Fibroblast of lung (primary cell): ENCODE measurements around the gene COPS4. TPM values are rescaled to one million over a fixed set of nuclear protein-coding genes. Genes with fewer than 3 reads are reported as not detected.
"Not testable (repeated sequence)": the region's sequence is repeated elsewhere in the genome, so short reads cannot be mapped to it uniquely, and the experiment has no call there.

Experiments
- DNase-seq, 2 donors: peaks; one replicate each; pipeline versions ENCODE4 v3.0.0 to v3.0.0-alpha.2; 2010; ENCODE audit warnings: low read depth in 2 of 2
- H2AFZ ChIP-seq: 2 replicates; pipeline ENCODE4 v1.5.1; 2012; ENCODE audit warnings: low read length, control low read depth, inconsistent platforms
- H3K27ac ChIP-seq: 2 replicates; pipeline ENCODE4 v1.5.1; 2011; ENCODE audit warnings: low read length, control low read depth; ENCODE audit not compliant: insufficient read depth
- H3K27me3 ChIP-seq: 2 replicates; pipeline ENCODE4 v1.5.1; 2011; ENCODE audit warnings: mild to moderate bottlenecking, low read length; ENCODE audit not compliant: control insufficient read depth, insufficient read depth
- H3K36me3 ChIP-seq: 2 replicates; pipeline ENCODE4 v1.5.1; 2011; ENCODE audit warnings: low read length; ENCODE audit not compliant: control insufficient read depth, insufficient read depth
- H3K4me1 ChIP-seq: 2 replicates; pipeline ENCODE4 v1.5.1; 2011; ENCODE audit warnings: low read length; ENCODE audit not compliant: control insufficient read depth, insufficient read depth; ENCODE audit errors: extremely low read depth
- H3K4me2 ChIP-seq: 2 replicates; pipeline ENCODE4 v1.5.1; 2011; ENCODE audit warnings: low read length, control low read depth; ENCODE audit not compliant: insufficient read depth; ENCODE audit errors: extremely low read depth
- H3K4me3 ChIP-seq, 4 experiments: fragments of 200-600 bp in 1 of 4; sonication (generic) in 1 of 4; replicated peaks in 1 of 4; 2 replicates each; pipeline ENCODE4 v1.5.1; 2011 to 2016; ENCODE audit warnings: low read length in 4 of 4, low read depth in 3 of 4, mild to moderate bottlenecking in 3 of 4, control low read depth in 2 of 4, inconsistent platforms in 1 of 4, mixed read lengths in 1 of 4; ENCODE audit not compliant: insufficient read depth in 1 of 4; ENCODE audit errors: control extremely low read depth in 1 of 4
- H3K79me2 ChIP-seq: 2 replicates; pipeline ENCODE4 v1.5.1; 2012; ENCODE audit warnings: mild to moderate bottlenecking, low read length, inconsistent platforms; ENCODE audit not compliant: control insufficient read depth, insufficient read depth
- H3K9ac ChIP-seq: 2 replicates; pipeline ENCODE4 v1.5.1; 2011; ENCODE audit warnings: mild to moderate bottlenecking, low read length, control low read depth; ENCODE audit not compliant: insufficient read depth
- H3K9me3 ChIP-seq: 2 replicates; pipeline ENCODE4 v1.5.1; 2012; ENCODE audit warnings: low read depth, low read length; ENCODE audit not compliant: control insufficient read depth, insufficient read depth
- H4K20me1 ChIP-seq: 2 replicates; pipeline ENCODE4 v1.5.1; 2011; ENCODE audit warnings: low read length; ENCODE audit not compliant: control insufficient read depth, insufficient read depth; ENCODE audit errors: extremely low read depth
- EZH2 ChIP-seq: IDR thresholded peaks from 2 replicates; pipeline ENCODE4 v1.5.1; 2012; ENCODE audit warnings: low read length, control low read depth, mild to moderate bottlenecking; ENCODE audit errors: missing control alignments
- polyA plus RNA-seq, 2 donors: library from polyadenylated mRNA; depleted of rRNA in 1 of 2; stranded (reverse) in 1 of 2; unstranded in 1 of 2; fragments of >200 nt; gene quantifications; 2 replicates each; pipeline ENCODE4 v1.2.1, GENCODE V29; 2011 to 2012; ENCODE audit warnings: missing spikeins in 1 of 2
- total RNA-seq: library from RNA; depleted of rRNA; stranded (reverse); fragments of >200 nt; gene quantifications from 2 replicates; pipeline ENCODE4 v1.2.1, GENCODE V29; 2014
- TF ChIP-seq, protein P1 (sequence below), 2 donors: IDR thresholded peaks in 1 of 2; conservative IDR thresholded peaks in 1 of 2; 1 replicate in 1 of 2; 2 replicates in 1 of 2; pipeline ENCODE4 v1.5.1; 2011 to 2012; ENCODE audit warnings: low read length in 2 of 2, control low read depth in 1 of 2, inconsistent platforms in 1 of 2, low read depth in 1 of 2, mild to moderate bottlenecking in 1 of 2

The COPS4 gene
- total and polyA plus RNA-seq, 2 donors (not counting 1 experiment from before 2014, with no cell fraction given): 82.3 to 128 TPM

DNA sequence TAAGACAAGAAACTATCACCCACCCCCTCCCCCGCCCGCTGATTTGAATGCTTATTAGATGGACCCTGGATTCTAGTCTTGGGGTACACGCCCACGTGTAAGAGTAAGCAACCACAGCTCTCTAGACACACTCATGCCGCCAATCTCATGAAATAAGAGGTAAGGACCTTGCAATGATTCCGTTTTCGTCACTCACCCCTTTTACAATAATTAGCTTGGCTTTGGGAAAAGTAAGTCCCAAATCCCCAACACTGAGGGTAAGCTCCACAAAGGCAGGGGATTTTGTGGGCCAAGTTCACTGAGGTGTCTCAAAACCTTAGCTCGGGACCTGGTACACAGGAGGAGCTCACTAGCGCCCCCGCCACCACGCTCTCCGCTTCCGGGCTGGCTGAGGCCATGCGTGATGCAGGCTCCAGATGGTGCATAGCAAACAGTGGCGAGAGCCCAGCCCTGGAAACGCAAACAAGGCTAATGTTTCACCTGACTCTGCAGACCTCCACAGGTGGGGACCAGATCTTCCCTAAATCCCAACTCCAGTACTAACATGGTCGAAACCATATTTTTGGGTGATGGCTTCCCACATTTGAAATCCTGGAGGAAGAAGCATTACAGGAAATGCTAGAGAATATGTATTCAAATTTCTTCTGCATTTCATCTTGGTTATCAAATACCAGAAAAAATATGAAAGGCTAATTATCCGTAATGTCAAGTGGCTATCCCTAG, 75.4 kb downstream of the COPS4 start:
- TF ChIP-seq, protein P1, sequence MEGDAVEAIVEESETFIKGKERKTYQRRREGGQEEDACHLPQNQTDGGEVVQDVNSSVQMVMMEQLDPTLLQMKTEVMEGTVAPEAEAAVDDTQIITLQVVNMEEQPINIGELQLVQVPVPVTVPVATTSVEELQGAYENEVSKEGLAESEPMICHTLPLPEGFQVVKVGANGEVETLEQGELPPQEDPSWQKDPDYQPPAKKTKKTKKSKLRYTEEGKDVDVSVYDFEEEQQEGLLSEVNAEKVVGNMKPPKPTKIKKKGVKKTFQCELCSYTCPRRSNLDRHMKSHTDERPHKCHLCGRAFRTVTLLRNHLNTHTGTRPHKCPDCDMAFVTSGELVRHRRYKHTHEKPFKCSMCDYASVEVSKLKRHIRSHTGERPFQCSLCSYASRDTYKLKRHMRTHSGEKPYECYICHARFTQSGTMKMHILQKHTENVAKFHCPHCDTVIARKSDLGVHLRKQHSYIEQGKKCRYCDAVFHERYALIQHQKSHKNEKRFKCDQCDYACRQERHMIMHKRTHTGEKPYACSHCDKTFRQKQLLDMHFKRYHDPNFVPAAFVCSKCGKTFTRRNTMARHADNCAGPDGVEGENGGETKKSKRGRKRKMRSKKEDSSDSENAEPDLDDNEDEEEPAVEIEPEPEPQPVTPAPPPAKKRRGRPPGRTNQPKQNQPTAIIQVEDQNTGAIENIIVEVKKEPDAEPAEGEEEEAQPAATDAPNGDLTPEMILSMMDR (conservative IDR thresholded peaks at IDR 0.05 in 1 of 2, IDR thresholded peaks at IDR 0.05 in 1 of 2; ENCODE audit: low read depth in 1 of 2, low read length in 2 of 2): peak; percentile 71 to 79
- TF ChIP-seq EZH2: no peak
- H4K20me1 ChIP-seq: no peaks in the 10 kb centered on the region
- H3K36me3 ChIP-seq: no peaks in the 10 kb centered on the region
- H2AFZ ChIP-seq: peak overlapping the region; percentile 98
- H3K27me3 ChIP-seq: no peaks in the 10 kb centered on the region
- peak overlapping the region; percentile 34 to 61 (median 44) for H3K4me3 ChIP-seq
- no peak overlapping the region for H3K27ac ChIP-seq
- peak; percentile 73 to 76 for DNase-seq
- peaks cover 3% of the 10 kb centered on the region for H3K4me1 ChIP-seq
- no peaks in the 10 kb centered on the region for H3K79me2 ChIP-seq
- no peaks in the 10 kb centered on the region for H3K9me3 ChIP-seq
- peak overlapping the region; percentile 99 for H3K4me2 ChIP-seq
- peak overlapping the region; percentile 36 for H3K9ac ChIP-seq

DNA sequence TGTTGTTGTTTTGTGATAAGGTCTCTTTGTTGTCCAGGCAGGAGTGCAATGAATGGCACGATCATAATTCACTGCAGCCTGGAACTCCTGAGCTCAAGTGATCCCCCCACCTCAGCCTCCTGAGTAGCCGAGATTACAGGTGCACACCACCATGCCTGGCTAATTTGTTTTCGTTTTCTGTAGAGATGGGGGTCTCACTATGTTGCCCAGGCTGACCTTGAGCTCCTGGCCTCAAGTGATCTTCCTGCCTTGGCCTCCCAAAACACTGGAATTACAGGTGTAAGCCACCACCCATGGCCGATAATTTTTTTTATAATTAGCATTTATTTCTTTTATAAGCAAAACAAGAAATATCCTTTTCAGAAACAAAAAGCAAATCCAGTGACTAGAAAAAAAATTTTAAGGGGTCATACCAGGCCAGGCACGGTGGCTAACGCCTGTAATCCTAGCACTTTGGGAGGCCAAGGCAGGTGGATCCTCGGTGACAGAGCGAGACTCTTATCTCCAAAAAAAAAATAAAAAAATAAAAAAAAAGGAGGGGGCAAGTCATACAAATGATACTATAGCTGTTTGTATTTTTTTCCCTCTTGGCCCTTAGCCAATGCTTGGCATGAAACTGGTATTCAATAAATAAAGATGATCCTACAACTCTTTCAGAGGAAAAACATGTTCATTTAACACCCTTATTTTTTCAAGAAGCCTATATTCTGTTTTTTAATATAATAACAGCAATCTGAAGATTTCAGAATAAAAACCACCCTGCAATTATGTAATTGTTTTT, 76.2 kb downstream of the COPS4 start:
- Histone ChIP-seq H3K4me3 (no peak overlapping the region), H3K79me2 (no peaks in the 10 kb centered on the region), H3K9me3 (no peaks in the 10 kb centered on the region), H3K36me3 (no peaks in the 10 kb centered on the region), H3K27ac (no peak overlapping the region), H3K9ac (no peak overlapping the region), H3K27me3 (no peaks in the 10 kb centered on the region), H3K4me2 (no peak overlapping the region), H4K20me1 (no peaks in the 10 kb centered on the region), H2AFZ (no peak overlapping the region), H3K4me1 (peaks cover 3% of the 10 kb centered on the region)
- no peak for DNase-seq
- no peak for TF ChIP-seq EZH2
- TF ChIP-seq, protein P1 (conservative IDR thresholded peaks at IDR 0.05 in 1 of 2, IDR thresholded peaks at IDR 0.05 in 1 of 2; ENCODE audit: low read depth in 1 of 2, low read length in 2 of 2): no peak

DNA sequence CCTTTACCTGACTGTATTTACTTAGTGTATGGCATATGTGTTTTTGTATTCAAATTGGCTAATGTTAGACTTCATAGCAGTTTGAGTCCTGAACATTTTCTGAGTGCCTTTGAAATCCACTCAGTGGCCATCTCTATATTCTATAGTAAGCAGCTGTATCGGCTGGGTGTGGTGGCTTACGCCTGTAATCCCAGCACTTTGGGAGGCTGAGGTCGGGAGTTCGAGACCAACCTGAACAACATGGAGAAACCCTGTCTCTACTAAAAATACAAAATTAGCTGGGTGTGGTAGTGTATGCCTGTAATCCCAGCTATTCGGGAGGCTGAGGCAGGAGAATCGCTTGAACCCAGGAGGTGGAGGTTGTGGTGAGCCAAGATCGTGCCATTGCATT, 76.8 kb downstream of the COPS4 start:
- not testable (repeated sequence) for DNase-seq, H3K4me3 ChIP-seq, H3K9me3 ChIP-seq, H3K4me2 ChIP-seq, H3K4me1 ChIP-seq, H3K27ac ChIP-seq, H2AFZ ChIP-seq, H4K20me1 ChIP-seq, H3K27me3 ChIP-seq, H3K9ac ChIP-seq, H3K36me3 ChIP-seq, H3K79me2 ChIP-seq
